ENCODE results near the gene DUOX1.

DUOX1 gene

DNA sequence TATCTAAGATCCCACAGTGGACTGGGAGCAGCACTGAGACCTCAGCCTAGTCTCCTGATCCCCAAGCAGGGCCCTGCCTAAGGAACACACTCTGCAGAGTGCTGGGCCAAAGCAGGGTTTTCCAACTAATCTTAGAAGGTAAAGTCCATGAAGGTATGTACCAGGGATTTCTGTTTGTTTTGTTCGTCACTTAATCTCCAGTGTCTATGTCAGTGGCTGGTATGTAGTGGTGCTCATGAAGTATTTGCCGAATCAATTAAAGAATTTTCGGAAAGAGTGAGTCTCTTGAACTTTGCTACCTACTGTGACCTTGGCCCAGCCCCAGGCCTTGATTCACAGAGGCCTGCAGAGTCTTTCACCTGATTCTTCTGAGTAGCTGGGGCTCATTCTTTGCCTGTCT, 1.7 kb downstream of the DUOX1 start:
- Histone ChIP-seq H3K36me3 (ENCODE audit: control insufficient read depth in 1 of 2, insufficient read depth in 2 of 2, low read length in 2 of 2) (no peaks in the 10 kb centered on the region), H3K23ac (ENCODE audit: low read length) (no peak overlapping the region), H3K4me1 (ENCODE audit: control insufficient read depth in 1 of 2, insufficient read depth in 2 of 2, low read length in 2 of 2) (peaks cover 3 to 5% of the 10 kb centered on the region in 2 experiments), H2AK5ac (ENCODE audit: low read length) (no peak overlapping the region), H3K4ac (ENCODE audit: low read depth, low read length) (no peak overlapping the region), H3K79me2 (ENCODE audit: control insufficient read depth, insufficient read depth, low read length, poor library complexity) (no peaks in the 10 kb centered on the region), H2BK120ac (ENCODE audit: insufficient read depth, low read length, poor library complexity) (no peak overlapping the region), H4K91ac (ENCODE audit: low read depth, low read length) (no peak overlapping the region), H2BK12ac (ENCODE audit: low read length) (no peak overlapping the region), H3K4me2 (ENCODE audit: low read length) (no peak overlapping the region), H2AFZ (ENCODE audit: insufficient read depth, low read length, poor library complexity) (no peak overlapping the region), H2BK5ac (ENCODE audit: low read depth, low read length, poor library complexity) (no peak overlapping the region), H3K79me1 (ENCODE audit: low read length) (no peaks in the 10 kb centered on the region), H3K4me3 (ENCODE audit: low read depth, low read length) (no peak overlapping the region), H4K12ac (ENCODE audit: low read depth, low read length) (no peak overlapping the region), H3K14ac (ENCODE audit: low read length) (no peak overlapping the region), H3K9ac (ENCODE audit: low read length) (no peak overlapping the region), H4K8ac (ENCODE audit: low read depth, low read length) (no peak overlapping the region), H3K27ac (ENCODE audit: low read depth, low read length) (no peak overlapping the region), H3K9me3 (ENCODE audit: insufficient read depth, low read depth, low read length) (peaks cover 14% of the 10 kb centered on the region), H3K18ac (ENCODE audit: low read length) (no peak overlapping the region), H3K27me3 (ENCODE audit: insufficient read depth, low read length) (peaks cover 62% of the 10 kb centered on the region)
- no CpG with 5 or more reads among the region's 3 CpGs for WGBS (ENCODE audit: extremely low coverage, insufficient coverage, insufficient read length)
- DNase-seq, result no peak

GRCh38 chr15:45132844-45133560, 3.2 kb downstream of the DUOX1 start:
- H2AK5ac ChIP-seq (ENCODE audit: low read length), result no peak overlapping the region
- no peak overlapping the region for H3K23ac ChIP-seq (ENCODE audit: low read length)
- no peak overlapping the region for H4K12ac ChIP-seq (ENCODE audit: low read depth, low read length)
- H3K4me2 ChIP-seq (ENCODE audit: low read length), result no peak overlapping the region
- H4K8ac ChIP-seq (ENCODE audit: low read depth, low read length), result no peak overlapping the region
- H2BK12ac ChIP-seq (ENCODE audit: low read length), result no peak overlapping the region
- H3K27ac ChIP-seq (ENCODE audit: low read depth, low read length), result no peak overlapping the region
- no peaks in the 10 kb centered on the region for H3K79me2 ChIP-seq (ENCODE audit: control insufficient read depth, insufficient read depth, low read length, poor library complexity)
- no peak overlapping the region for H3K4me3 ChIP-seq (ENCODE audit: low read depth, low read length)
- H3K14ac ChIP-seq (ENCODE audit: low read length), result no peak overlapping the region
- H3K4me1 ChIP-seq (ENCODE audit: control insufficient read depth in 1 of 2, insufficient read depth in 2 of 2, low read length in 2 of 2), result peaks cover 5% of the 10 kb centered on the region in 2 experiments
- H3K18ac ChIP-seq (ENCODE audit: low read length), result no peak overlapping the region
- peaks cover 14% of the 10 kb centered on the region for H3K9me3 ChIP-seq (ENCODE audit: insufficient read depth, low read depth, low read length)
- no peaks in the 10 kb centered on the region for H3K36me3 ChIP-seq (ENCODE audit: control insufficient read depth in 1 of 2, insufficient read depth in 2 of 2, low read length in 2 of 2)
- no CpG with 5 or more reads among the region's 3 CpGs for WGBS (ENCODE audit: extremely low coverage, insufficient coverage, insufficient read length)
- H2AFZ ChIP-seq (ENCODE audit: insufficient read depth, low read length, poor library complexity), result no peak overlapping the region
- no peak overlapping the region for H4K91ac ChIP-seq (ENCODE audit: low read depth, low read length)
- no peak overlapping the region for H3K9ac ChIP-seq (ENCODE audit: low read length)
- H2BK5ac ChIP-seq (ENCODE audit: low read depth, low read length, poor library complexity), result no peak overlapping the region
- DNase-seq, result no peak
- H3K27me3 ChIP-seq (ENCODE audit: insufficient read depth, low read length), result peaks cover 59% of the 10 kb centered on the region
- no peak overlapping the region for H2BK120ac ChIP-seq (ENCODE audit: insufficient read depth, low read length, poor library complexity)
- no peaks in the 10 kb centered on the region for H3K79me1 ChIP-seq (ENCODE audit: low read length)
- no peak overlapping the region for H3K4ac ChIP-seq (ENCODE audit: low read depth, low read length)

- Histone ChIP-seq H3K27ac (ENCODE audit: low read depth, low read length) (no peak overlapping the region), H4K8ac (ENCODE audit: low read depth, low read length) (no peak overlapping the region), H4K91ac (ENCODE audit: low read depth, low read length) (no peak overlapping the region), H3K23ac (ENCODE audit: low read length) (no peak overlapping the region), H3K14ac (ENCODE audit: low read length) (no peak overlapping the region), H3K4me2 (ENCODE audit: low read length) (no peak overlapping the region), H3K18ac (ENCODE audit: low read length) (no peak overlapping the region), H2AFZ (ENCODE audit: insufficient read depth, low read length, poor library complexity) (no peak overlapping the region), H2BK5ac (ENCODE audit: low read depth, low read length, poor library complexity) (no peak overlapping the region), H3K4ac (ENCODE audit: low read depth, low read length) (no peak overlapping the region), H3K4me3 (ENCODE audit: low read depth, low read length) (no peak overlapping the region), H2BK12ac (ENCODE audit: low read length) (no peak overlapping the region), H3K4me1 (ENCODE audit: control insufficient read depth in 1 of 2, insufficient read depth in 2 of 2, low read length in 2 of 2) (peaks cover 5 to 6% of the 10 kb centered on the region in 2 experiments), H3K36me3 (ENCODE audit: control insufficient read depth in 1 of 2, insufficient read depth in 2 of 2, low read length in 2 of 2) (no peaks in the 10 kb centered on the region), H3K79me2 (ENCODE audit: control insufficient read depth, insufficient read depth, low read length, poor library complexity) (no peaks in the 10 kb centered on the region), H3K9me3 (ENCODE audit: insufficient read depth, low read depth, low read length) (peaks cover 14% of the 10 kb centered on the region), H3K79me1 (ENCODE audit: low read length) (no peaks in the 10 kb centered on the region), H3K9ac (ENCODE audit: low read length) (no peak overlapping the region), H2AK5ac (ENCODE audit: low read length) (no peak overlapping the region), H3K27me3 (ENCODE audit: insufficient read depth, low read length) (peaks cover 54% of the 10 kb centered on the region), H4K12ac (ENCODE audit: low read depth, low read length) (no peak overlapping the region), H2BK120ac (ENCODE audit: insufficient read depth, low read length, poor library complexity) (no peak overlapping the region)
- no CpG with 5 or more reads among the region's 5 CpGs for WGBS (ENCODE audit: extremely low coverage, insufficient coverage, insufficient read length)
- DNase-seq, result no peak
Observed at GRCh38 chr15:45133561-45133920, 3.7 kb downstream of the DUOX1 start.

GRCh38 chr15:45134046-45134445, 4.3 kb downstream of the DUOX1 start:
- no peak overlapping the region for H3K14ac ChIP-seq (ENCODE audit: low read length)
- DNase-seq, result no peak
- no peaks in the 10 kb centered on the region for H3K79me1 ChIP-seq (ENCODE audit: low read length)
- no peak overlapping the region for H4K12ac ChIP-seq (ENCODE audit: low read depth, low read length)
- H3K36me3 ChIP-seq (ENCODE audit: control insufficient read depth in 1 of 2, insufficient read depth in 2 of 2, low read length in 2 of 2), result no peaks in the 10 kb centered on the region
- H3K27me3 ChIP-seq (ENCODE audit: insufficient read depth, low read length), result peaks cover 49% of the 10 kb centered on the region
- no peak overlapping the region for H2BK5ac ChIP-seq (ENCODE audit: low read depth, low read length, poor library complexity)
- no peak overlapping the region for H4K91ac ChIP-seq (ENCODE audit: low read depth, low read length)
- no CpG with 5 or more reads among the region's 7 CpGs for WGBS (ENCODE audit: extremely low coverage, insufficient coverage, insufficient read length)
- H3K9ac ChIP-seq (ENCODE audit: low read length), result no peak overlapping the region
- no peak overlapping the region for H3K4me2 ChIP-seq (ENCODE audit: low read length)
- H3K9me3 ChIP-seq (ENCODE audit: insufficient read depth, low read depth, low read length), result peaks cover 12% of the 10 kb centered on the region
- no peaks in the 10 kb centered on the region for H3K79me2 ChIP-seq (ENCODE audit: control insufficient read depth, insufficient read depth, low read length, poor library complexity)
- no peak overlapping the region for H2AK5ac ChIP-seq (ENCODE audit: low read length)
- no peak overlapping the region for H2BK120ac ChIP-seq (ENCODE audit: insufficient read depth, low read length, poor library complexity)
- no peak overlapping the region for H3K27ac ChIP-seq (ENCODE audit: low read depth, low read length)
- H4K8ac ChIP-seq (ENCODE audit: low read depth, low read length), result no peak overlapping the region
- no peak overlapping the region for H2BK12ac ChIP-seq (ENCODE audit: low read length)
- H2AFZ ChIP-seq (ENCODE audit: insufficient read depth, low read length, poor library complexity), result no peak overlapping the region
- H3K23ac ChIP-seq (ENCODE audit: low read length), result no peak overlapping the region
- H3K4ac ChIP-seq (ENCODE audit: low read depth, low read length), result no peak overlapping the region
- no peak overlapping the region for H3K18ac ChIP-seq (ENCODE audit: low read length)
- no peak overlapping the region for H3K4me3 ChIP-seq (ENCODE audit: low read depth, low read length)
- H3K4me1 ChIP-seq (ENCODE audit: control insufficient read depth in 1 of 2, insufficient read depth in 2 of 2, low read length in 2 of 2), result peaks cover 5 to 6% of the 10 kb centered on the region in 2 experiments

Measured in trophoblast cell (in vitro differentiated cells and primary cell).